H4 (cell line): ENCODE data around the gene IFIT2. TPM values are rescaled to one million over a fixed set of nuclear protein-coding genes. Genes with fewer than 3 reads are reported as not detected.
"Not testable (repeated sequence)": the region's sequence is repeated elsewhere in the genome, so short reads cannot be mapped to it uniquely, and the experiment has no call there.

Experiments used
- DNase-seq: peaks from one replicate; pipeline ENCODE4 v3.0.0-alpha.2; 2015; ENCODE audit warnings: low spot score
- total RNA-seq: library from RNA; depleted of rRNA; stranded (reverse); fragments of >200 nt; shearing (Covaris generic); gene quantifications from 2 replicates; pipeline ENCODE4 v1.2.3, GENCODE V29; 2014

The IFIT2 gene
- total RNA-seq, 1 experiment from 2014 or later, result 3.9 TPM

- no peak for DNase-seq
Measured at GRCh38 chr10:89279421-89279869, 22.4 kb upstream of the IFIT2 start.

- DNase-seq, result no peak
Measured at GRCh38 chr10:89280508-89280907, 21.3 kb upstream of the IFIT2 start.

DNA sequence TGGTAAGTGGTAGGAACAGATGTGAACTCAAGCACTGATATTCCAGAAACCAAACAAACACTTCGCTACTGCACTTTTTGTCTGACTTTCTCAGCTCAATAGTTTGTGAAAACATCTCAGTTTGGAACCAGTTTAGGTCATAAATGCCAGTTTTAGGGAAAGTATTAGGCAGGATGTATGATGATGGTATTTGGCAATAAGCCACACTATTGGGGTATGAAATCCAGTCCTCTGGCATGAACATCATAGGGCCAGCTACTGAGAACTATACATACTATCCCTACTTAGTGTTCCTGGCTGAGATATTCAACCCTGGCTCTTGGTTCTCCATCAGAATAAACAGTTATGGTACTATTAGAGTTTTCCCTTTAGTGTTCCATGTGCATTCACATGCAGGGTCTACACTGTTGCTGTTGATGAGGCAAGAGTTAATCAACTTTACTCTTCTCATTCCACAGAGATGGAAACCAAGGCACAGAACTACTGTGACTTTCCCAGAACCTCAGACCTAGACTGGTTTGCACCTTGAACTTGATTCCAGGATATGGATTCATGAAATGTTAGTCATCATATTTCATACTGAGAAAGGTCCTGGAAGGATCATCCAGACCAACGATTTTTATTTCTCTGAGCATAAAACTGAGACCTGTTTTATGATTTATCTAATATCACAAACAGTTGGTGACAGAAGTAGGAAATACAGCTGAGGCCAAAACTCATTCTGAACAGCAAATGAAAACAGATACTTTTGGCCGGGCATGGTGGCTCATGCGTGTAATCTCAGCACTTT is 20.0 kb upstream of the IFIT2 start:
- DNase-seq, result no peak

DNA sequence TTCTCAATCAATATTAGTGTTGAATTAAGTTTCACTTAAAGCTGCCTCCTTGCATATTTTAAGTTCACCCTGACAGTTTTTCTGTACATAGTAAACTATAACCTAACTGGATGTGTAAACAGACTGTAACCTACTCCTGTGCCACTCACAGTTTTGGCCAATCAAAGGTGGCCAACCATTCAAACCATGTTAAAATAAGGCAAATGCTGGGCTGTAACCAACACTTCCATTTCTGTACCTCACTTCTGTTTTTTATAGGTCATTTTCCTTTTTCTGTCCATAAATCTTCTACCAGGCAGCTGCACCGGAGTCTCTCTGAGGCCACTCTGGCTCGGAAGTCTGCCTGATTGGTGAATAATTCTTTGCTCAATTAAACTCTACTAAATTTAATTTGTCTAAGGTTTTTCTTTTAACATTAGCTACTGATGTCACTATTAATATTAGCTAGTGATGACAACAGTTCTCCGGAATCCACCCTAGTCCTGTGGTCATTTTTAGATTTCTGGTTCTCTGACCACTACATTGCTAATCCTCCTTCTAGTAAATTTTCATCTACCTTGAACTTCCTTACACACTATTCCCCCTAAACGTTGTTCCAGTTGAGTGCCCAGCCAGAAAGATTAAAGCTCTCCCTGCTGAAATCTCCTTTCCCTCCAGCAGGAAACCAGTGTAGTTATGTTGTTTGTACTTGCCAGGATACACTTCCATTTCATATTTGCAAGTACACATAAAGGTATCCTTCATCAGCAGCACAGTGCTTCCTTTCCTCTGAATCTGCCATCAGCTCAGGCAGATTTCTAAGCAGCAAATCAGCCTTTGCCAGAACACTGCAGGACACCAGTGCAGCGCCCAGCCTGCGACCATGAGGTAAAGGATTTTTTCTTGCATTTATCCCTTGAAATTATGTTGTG is 18.6 kb upstream of the IFIT2 start:
- DNase-seq, result peak; percentile 31

- peak; percentile 70 for DNase-seq
Measured at GRCh38 chr10:89283936-89284475, 17.8 kb upstream of the IFIT2 start.

DNA sequence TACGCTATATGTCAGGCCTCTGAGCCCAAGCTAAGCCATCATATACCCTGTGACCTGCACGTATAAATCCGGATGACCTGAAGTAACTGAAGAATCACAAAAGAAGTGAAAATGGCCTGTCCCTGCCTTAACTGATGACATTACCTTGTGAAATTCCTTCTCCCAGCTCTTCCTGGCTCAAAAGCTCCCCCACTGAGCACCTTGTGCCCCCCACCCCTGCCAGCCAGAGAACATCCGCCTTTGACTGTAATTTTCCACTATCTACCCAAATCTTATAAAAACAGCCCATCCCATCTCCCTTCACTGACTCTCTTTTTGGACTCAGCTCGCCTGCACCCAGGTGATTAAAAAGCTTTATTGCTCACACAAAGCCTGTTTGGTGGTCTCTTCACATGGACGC is 17.1 kb upstream of the IFIT2 start:
- not testable (repeated sequence) for DNase-seq

DNA sequence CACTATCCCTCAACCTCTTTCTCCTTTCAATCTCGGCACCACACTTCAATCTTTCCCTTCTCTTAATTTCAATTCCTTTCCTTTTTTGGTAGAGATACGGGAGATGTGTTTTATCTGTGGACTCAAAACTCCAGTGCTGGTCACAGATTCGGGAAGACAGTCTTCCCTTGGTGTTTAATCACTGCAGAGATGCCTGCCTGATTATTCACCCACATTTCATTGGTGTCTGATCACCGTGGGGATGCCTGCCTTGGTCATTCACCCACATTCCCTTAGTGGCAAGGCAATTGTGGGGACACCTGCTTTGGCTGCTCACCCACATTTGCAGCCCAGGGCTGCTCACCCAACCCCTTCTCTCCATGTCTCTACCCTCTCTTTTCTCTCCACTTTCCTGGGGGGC is 16.5 kb upstream of the IFIT2 start:
- DNase-seq, result not testable (repeated sequence)

DNA sequence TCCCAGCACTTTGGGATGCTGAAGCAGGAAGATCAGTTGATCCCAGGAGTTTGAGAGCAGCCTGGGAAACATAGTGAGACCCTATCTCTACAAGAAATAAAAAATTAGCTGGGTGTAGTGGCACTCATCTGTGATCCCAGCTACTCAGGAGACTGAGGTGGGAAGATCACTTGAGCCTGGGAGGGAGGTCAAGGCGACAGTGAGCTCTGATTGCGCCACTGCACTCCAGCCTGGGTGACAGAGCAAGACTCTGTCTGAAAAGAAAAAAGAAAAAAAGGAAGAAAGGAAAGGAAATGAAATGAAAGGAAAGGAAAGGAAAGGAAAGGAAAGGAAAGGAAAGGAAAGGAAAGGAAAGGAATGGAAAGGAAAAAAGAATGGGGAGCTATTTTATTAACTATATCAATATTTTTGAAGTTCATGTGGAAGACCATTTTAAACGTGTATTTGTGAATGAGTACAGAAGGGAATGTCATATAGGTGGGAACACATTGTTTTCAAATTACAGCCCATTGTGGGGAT is 7.1 kb upstream of the IFIT2 start:
- no peak for DNase-seq

GRCh38 chr10:89295597-89295996 is 6.2 kb upstream of the IFIT2 start:
- peak; percentile 50 for DNase-seq

GRCh38 chr10:89296220-89296648 is 5.6 kb upstream of the IFIT2 start:
- DNase-seq, result peak; percentile 57

- no peak for DNase-seq
Measured at GRCh38 chr10:89297356-89297755, 4.5 kb upstream of the IFIT2 start.

GRCh38 chr10:89297791-89298190 is 4.1 kb upstream of the IFIT2 start:
- DNase-seq, result no peak

DNA sequence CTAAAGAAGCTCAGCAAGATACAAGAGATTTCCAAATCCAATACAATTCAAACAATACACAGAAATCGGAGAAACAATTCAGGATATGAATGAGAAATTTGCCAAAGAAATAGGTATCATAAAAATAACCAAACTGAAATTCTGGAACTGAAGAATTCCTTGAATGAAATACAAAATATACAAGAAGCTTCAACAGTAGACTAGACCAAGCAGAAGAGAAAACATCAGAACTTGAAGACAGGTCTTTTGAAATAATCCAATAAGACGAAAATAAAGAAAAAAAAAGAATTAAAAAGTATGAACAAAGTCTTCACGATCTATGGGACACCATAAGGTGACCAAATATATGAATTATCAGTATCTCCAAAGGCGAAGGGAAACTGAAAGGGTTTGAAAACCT is 2.8 kb upstream of the IFIT2 start:
- DNase-seq, result no peak

GRCh38 chr10:89301232-89301631 is 614 bp upstream of the IFIT2 start:
- DNase-seq, result no peak

- DNase-seq, result no peak
Measured at GRCh38 chr10:89302625-89303024, 779 bp downstream of the IFIT2 start.

DNA sequence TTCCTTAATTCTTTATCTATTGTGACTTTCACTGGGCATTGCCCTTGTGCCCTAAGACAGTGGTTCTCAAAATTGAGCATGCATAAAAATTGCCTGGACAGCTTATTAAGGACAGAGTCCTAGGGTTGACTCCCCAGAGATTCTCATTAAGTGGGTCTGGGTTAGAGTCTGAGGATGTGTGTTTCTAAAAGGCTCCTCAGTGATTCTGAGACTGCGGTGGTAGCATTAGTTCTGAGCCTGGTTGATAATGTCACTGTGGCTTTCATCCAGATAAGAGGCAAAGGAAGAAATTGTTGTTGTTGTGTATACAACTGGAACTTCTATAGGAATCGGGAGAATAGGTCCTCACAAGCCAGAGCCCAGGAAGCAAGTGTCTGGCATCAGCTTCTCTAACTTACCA is 1.3 kb downstream of the IFIT2 start:
- no peak for DNase-seq

- DNase-seq, result no peak
Measured at GRCh38 chr10:89304026-89304425, 2.2 kb downstream of the IFIT2 start.

- no peak for DNase-seq
Measured at GRCh38 chr10:89304446-89304845, 2.6 kb downstream of the IFIT2 start.

- DNase-seq, result no peak
Measured at GRCh38 chr10:89304925-89305324, 3.1 kb downstream of the IFIT2 start.

DNA sequence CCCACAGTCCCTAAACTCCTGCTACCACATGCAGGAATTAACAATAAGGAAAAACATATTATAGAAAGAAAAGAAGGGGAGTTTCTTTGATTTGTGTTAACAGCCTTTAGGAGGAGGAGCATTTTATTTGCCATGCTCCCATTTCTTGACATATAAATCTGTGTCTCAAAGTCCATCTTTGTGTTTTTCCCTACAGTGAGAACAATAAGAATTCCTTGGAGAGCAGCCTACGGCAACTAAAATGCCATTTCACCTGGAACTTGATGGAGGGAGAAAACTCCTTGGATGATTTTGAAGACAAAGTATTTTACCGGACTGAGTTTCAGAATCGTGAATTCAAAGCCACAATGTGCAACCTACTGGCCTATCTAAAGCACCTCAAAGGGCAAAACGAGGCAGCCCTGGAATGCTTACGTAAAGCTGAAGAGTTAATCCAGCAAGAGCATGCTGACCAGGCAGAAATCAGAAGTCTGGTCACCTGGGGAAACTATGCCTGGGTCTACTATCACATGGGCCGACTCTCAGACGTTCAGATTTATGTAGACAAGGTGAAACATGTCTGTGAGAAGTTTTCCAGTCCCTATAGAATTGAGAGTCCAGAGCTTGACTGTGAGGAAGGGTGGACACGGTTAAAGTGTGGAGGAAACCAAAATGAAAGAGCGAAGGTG is 4.1 kb downstream of the IFIT2 start:
- DNase-seq, result no peak

DNA sequence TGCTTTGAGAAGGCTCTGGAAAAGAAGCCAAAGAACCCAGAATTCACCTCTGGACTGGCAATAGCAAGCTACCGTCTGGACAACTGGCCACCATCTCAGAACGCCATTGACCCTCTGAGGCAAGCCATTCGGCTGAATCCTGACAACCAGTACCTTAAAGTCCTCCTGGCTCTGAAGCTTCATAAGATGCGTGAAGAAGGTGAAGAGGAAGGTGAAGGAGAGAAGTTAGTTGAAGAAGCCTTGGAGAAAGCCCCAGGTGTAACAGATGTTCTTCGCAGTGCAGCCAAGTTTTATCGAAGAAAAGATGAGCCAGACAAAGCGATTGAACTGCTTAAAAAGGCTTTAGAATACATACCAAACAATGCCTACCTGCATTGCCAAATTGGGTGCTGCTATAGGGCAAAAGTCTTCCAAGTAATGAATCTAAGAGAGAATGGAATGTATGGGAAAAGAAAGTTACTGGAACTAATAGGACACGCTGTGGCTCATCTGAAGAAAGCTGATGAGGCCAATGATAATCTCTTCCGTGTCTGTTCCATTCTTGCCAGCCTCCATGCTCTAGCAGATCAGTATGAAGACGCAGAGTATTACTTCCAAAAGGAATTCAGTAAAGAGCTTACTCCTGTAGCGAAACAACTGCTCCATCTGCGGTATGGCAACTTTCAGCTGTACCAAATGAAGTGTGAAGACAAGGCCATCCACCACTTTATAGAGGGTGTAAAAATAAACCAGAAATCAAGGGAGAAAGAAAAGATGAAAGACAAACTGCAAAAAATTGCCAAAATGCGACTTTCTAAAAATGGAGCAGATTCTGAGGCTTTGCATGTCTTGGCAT is 4.8 kb downstream of the IFIT2 start:
- no peak for DNase-seq
